ENCODE results near the gene ASB13. TPM values are rescaled to one million over a fixed set of nuclear protein-coding genes. Genes with fewer than 3 reads are reported as not detected.

The ASB13 gene
- total and polyA plus RNA-seq, 2 of the 13 experiments (the other 11 are each of a cell fraction or from before 2014, with no cell fraction given), result 9.3 to 15.4 TPM

DNA sequence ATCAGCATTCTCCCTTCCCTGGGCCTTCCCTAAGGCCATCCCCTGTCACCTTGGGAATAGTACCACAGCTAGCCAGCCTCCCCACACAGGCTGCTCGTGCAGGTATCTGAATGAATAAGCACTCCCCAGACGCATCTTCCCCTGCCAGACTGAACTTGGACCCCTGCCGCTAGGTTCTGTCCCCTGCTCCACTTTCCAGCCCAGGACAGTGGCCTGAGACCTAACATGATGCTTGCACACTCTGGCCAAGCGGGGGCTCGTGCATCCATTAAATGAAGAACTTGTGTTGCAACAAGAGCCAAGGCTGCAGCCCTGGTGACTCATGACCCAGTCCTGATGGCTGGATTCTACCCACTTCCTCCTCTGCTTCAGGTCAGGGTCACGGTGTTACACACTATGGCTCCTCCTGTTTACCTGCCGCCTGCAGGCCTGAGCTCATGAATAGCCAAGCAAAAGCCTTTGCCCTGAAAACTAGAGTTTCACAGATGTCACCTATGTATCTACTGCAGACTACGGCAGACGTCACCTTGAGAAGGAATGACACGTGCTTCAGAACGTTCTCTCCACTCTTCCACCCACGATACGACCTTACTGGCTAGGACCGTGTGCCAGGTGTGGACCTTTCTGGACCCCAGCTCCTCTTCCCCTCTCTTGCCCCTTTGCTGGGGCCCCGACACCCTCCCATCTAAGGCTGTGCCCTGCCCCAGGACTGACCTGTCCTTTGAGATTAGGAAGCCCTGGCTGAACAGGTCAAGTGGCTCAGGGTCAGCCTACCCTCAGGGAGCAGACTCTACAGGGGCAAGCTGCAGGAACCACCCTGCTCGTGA lies 6.5 kb downstream of the ASB13 start:
- in situ Hi-C loops (cut with HindIII; ENCODE audit: extremely low pct_ligation_motif_present, low pct_unique_long_range_greater_than_20kb), result no loop called here
- Histone ChIP-seq H4K20me1 (ENCODE audit: insufficient read depth, low read length) (no peaks in the 10 kb centered on the region), H3K9me3 (ENCODE audit: low read length) (no peaks in the 10 kb centered on the region), H3K27ac (ENCODE audit: extremely low read length, insufficient read depth, low read length) (peak overlapping the region; percentile 83), H3K4me1 (ENCODE audit: insufficient read depth, low read length) (peaks cover 64% of the 10 kb centered on the region), H3K4me3 (replicated peaks in 1 of 3; ENCODE audit: insufficient read depth in 1 of 3, low read depth in 2 of 3, low read length in 3 of 3) (peak overlapping the region; percentile 48 to 72 (median 58); a peak in 5 of 6 replicates), H3K36me3 (replicated peaks in 1 of 2; ENCODE audit: control insufficient read depth in 1 of 2, insufficient read depth in 2 of 2, low read length in 2 of 2) (no peaks in the 10 kb centered on the region), H3K4me2 (ENCODE audit: low read depth, low read length) (peak overlapping the region; percentile 88), H3K9ac (ENCODE audit: insufficient read depth, low read depth, low read length) (peak overlapping the region; percentile 70), H3K27me3 (ENCODE audit: control insufficient read depth in 1 of 2, insufficient read depth in 2 of 2, low read length in 2 of 2) (no peaks in the 10 kb centered on the region), H3K79me2 (ENCODE audit: insufficient read depth, low read length) (peaks cover 4% of the 10 kb centered on the region), H2AFZ (ENCODE audit: low read length) (no peak overlapping the region)
- ATAC-seq (peak; percentile 86), DNase-seq (ENCODE audit: low spot score) (peak; percentile 96), FAIRE-seq (peak; percentile 97)
- under 1% methylated on average over 16 of the region's 16 CpGs for WGBS (ENCODE audit: low lambda C conversion rate)
- BruUV-seq (replicated peaks), result no TSS peak
- intact Hi-C loops (cut with micrococcal nuclease; ENCODE audit: unreplicated experiment), result loop anchor here (2.0 kb wide), 1 partner anchor 25 kb away; the partner anchor contains the start of gene TASOR2
- CTCF ChIA-PET (ENCODE audit: low intra/inter-chr PET ratio, low total read pairs), result interaction anchor here (1.4 to 1.5 kb wide), 2 partner anchors 30 to 217 kb away, joined by 3 to 5 read pairs; no protein-coding TSS in a partner anchor
- POLR2A ChIA-PET, result interaction anchor here (0.9 to 2.3 kb wide), 15 partner anchors 8 to 230 kb away, joined by 3 to 15 read pairs (median 4); partner anchors contain the start of genes ANKRD16, FBH1, GDI2 and TASOR2
- peak; percentile 22; the same call in 1 of the 2 replicates for TF ChIP-seq ZFP90 (CRISPR knock-in tag; IDR thresholded peaks at IDR 0.05; ENCODE audit: borderline replicate concordance)
- no peak; the same call in 1 of the 2 replicates for TF ChIP-seq SNAPC2 (CRISPR knock-in tag; IDR thresholded peaks at IDR 0.05)
- TF ChIP-seq AFF4 (CRISPR knock-in tag; IDR thresholded peaks at IDR 0.05), result no peak
- TF ChIP-seq ZSCAN31 (CRISPR knock-in tag; IDR thresholded peaks at IDR 0.05; ENCODE audit: low read depth), result no peak; the same call in 1 of the 2 replicates
- no peak for TF ChIP-seq GLI4 (CRISPR knock-in tag; IDR thresholded peaks at IDR 0.05; ENCODE audit: borderline replicate concordance)
- TF ChIP-seq LRRFIP1 (CRISPR knock-in tag; conservative IDR thresholded peaks at IDR 0.05), result no peak
- peak; percentile 97 for TF ChIP-seq CEBPB (IDR thresholded peaks at IDR 0.05; ENCODE audit: borderline replicate concordance, low read depth, low read length)
- TF ChIP-seq, protein P1, sequence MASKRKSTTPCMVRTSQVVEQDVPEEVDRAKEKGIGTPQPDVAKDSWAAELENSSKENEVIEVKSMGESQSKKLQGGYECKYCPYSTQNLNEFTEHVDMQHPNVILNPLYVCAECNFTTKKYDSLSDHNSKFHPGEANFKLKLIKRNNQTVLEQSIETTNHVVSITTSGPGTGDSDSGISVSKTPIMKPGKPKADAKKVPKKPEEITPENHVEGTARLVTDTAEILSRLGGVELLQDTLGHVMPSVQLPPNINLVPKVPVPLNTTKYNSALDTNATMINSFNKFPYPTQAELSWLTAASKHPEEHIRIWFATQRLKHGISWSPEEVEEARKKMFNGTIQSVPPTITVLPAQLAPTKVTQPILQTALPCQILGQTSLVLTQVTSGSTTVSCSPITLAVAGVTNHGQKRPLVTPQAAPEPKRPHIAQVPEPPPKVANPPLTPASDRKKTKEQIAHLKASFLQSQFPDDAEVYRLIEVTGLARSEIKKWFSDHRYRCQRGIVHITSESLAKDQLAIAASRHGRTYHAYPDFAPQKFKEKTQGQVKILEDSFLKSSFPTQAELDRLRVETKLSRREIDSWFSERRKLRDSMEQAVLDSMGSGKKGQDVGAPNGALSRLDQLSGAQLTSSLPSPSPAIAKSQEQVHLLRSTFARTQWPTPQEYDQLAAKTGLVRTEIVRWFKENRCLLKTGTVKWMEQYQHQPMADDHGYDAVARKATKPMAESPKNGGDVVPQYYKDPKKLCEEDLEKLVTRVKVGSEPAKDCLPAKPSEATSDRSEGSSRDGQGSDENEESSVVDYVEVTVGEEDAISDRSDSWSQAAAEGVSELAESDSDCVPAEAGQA (IDR thresholded peaks at IDR 0.05; ENCODE audit: low read depth), result peak; percentile 65; the same call in 1 of the 2 replicates
- TF ChIP-seq, protein P1 (CRISPR knock-in tag; IDR thresholded peaks at IDR 0.05; ENCODE audit: borderline replicate concordance), result no peak
